GM12865 (cell line): Measurements from ENCODE around the gene BMPR2.
"Not testable (repeated sequence)": the region's sequence is repeated elsewhere in the genome, so short reads cannot be mapped to it uniquely, and the experiment has no call there.

ENCODE experiments used
- DNase-seq: peaks from one replicate; pipeline ENCODE4 v3.0.0; 2010; ENCODE audit warnings: low read depth
- H3K4me3 ChIP-seq: 2 replicates; pipeline ENCODE4 v1.5.1; 2011; ENCODE audit warnings: mild to moderate bottlenecking, low read depth, low read length, control low read depth
- CTCF ChIP-seq: IDR thresholded peaks from 2 replicates; pipeline ENCODE4 v1.5.1; 2011; ENCODE audit warnings: low read length, control low read depth, low read depth, inconsistent platforms; ENCODE audit not compliant: insufficient read depth; ENCODE audit errors: missing control alignments

Gene BMPR2

DNA sequence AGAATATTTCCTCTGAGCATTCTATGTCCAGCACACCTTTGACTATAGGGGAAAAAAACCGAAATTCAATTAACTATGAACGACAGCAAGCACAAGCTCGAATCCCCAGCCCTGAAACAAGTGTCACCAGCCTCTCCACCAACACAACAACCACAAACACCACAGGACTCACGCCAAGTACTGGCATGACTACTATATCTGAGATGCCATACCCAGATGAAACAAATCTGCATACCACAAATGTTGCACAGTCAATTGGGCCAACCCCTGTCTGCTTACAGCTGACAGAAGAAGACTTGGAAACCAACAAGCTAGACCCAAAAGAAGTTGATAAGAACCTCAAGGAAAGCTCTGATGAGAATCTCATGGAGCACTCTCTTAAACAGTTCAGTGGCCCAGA lies 179.2 kb downstream of the BMPR2 start:
- peak; percentile 13 for DNase-seq
- no peak overlapping the region for H3K4me3 ChIP-seq
- TF ChIP-seq CTCF = no peak

DNA sequence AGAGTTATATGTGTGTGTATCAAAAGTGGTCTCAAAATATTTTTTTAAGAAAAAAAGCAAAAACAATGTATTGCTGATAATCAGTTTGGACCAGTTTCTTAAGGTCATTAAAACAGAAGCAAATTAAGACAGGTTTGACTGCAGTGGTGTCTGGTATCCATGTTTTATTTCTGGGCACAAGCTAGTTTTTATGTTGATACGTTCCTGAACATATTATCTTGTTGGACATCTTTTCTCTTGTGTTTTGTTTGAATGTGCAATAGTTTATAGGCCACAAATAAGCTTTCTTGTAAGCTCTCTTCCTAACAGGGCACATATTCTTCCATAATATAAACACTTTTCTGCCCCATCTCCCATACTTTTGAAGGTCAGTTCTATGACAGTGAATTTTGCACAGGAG lies 184.1 kb downstream of the BMPR2 start:
- DNase-seq = no peak
- no peak for TF ChIP-seq CTCF
- no peak overlapping the region for H3K4me3 ChIP-seq

GRCh38 chr2:202564226-202564625 lies 188.1 kb downstream of the BMPR2 start:
- DNase-seq = no peak
- TF ChIP-seq CTCF = no peak
- H3K4me3 ChIP-seq = no peak overlapping the region

GRCh38 chr2:202566286-202566685 lies 190.2 kb downstream of the BMPR2 start:
- DNase-seq = no peak
- no peak overlapping the region for H3K4me3 ChIP-seq
- TF ChIP-seq CTCF = no peak

GRCh38 chr2:202574541-202574940 lies 198.4 kb downstream of the BMPR2 start:
- DNase-seq = no peak
- no peak for TF ChIP-seq CTCF
- no peak overlapping the region for H3K4me3 ChIP-seq

DNA sequence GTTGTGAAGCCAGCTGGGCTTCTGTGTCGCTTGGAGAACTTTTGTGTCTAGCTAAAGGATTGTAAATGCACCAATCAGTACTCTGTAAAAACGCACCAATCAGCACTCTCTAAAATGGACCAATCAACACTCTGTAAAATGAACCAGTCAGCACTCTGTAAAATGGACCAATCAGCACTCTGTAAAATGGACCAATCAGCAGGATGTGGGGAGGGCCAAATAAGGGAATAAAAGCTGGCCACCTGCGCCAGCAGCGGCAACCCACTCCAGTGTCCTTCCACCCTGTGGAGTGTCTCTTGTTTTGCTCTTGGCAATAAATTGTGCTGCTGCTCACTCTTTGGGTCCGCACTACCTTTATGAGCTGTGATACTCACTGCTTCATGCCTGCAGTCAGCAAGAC lies 199.1 kb downstream of the BMPR2 start:
- not testable (repeated sequence) for H3K4me3 ChIP-seq, DNase-seq

GRCh38 chr2:202577250-202578183 lies 201.4 kb downstream of the BMPR2 start:
- no peak for TF ChIP-seq CTCF
- H3K4me3 ChIP-seq = no peak overlapping the region
- no peak for DNase-seq

DNA sequence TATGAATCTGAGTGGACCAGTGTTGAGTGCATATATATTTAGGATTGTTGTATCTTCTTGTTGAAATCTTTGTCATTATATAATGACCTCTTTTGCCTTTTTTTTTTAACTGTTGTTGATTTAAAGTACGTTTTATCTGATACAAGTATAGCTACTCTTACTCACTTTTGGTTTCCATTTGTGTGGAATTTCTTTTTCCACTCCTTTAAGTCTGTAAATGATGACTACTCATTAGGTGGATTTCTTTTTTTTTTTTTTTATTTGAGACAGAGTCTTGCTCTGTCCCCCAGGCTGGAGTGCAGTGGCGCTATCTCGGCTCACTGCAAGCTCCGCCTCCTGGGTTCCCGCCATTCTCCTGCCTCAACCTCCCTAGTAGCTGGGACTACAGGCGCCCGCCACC lies 206.7 kb downstream of the BMPR2 start:
- DNase-seq, H3K4me3 ChIP-seq: not testable (repeated sequence)
